SJSA1 (cell line): ENCODE results near the gene WNK4. TPM values are rescaled to one million over a fixed set of nuclear protein-coding genes. Genes with fewer than 3 reads are reported as not detected.

Source experiments
- DNase-seq, 2 experiments: peaks; one replicate each; pipeline ENCODE4 v3.0.0-alpha.2; 2015 to 2020; ENCODE audit warnings: low spot score in 2 of 2, low read depth in 1 of 2
- H3K27ac ChIP-seq: fragments of 250-450 bp; sonication (Bioruptor Pico); 2 replicates; pipeline ENCODE4 v1.5.1; 2020; ENCODE audit warnings: mild to moderate bottlenecking, moderate library complexity
- H3K27me3 ChIP-seq: fragments of 250-450 bp; sonication (Bioruptor Pico); replicated peaks from 2 replicates; pipeline ENCODE4 v1.5.1; 2020; ENCODE audit warnings: mild to moderate bottlenecking, moderate library complexity
- H3K36me3 ChIP-seq: fragments of 250-450 bp; sonication (Bioruptor Pico); 2 replicates; pipeline ENCODE4 v1.5.1; 2020; ENCODE audit warnings: mild to moderate bottlenecking
- H3K4me1 ChIP-seq: fragments of 250-450 bp; sonication (Bioruptor Pico); replicated peaks from 2 replicates; pipeline ENCODE4 v1.6.1; 2021; ENCODE audit warnings: mild to moderate bottlenecking
- H3K4me3 ChIP-seq: fragments of 250-450 bp; sonication (Bioruptor Pico); 2 replicates; pipeline ENCODE4 v1.5.1; 2020; ENCODE audit warnings: mild to moderate bottlenecking
- H3K9me3 ChIP-seq: fragments of 250-450 bp; sonication (Bioruptor Pico); replicated peaks from 2 replicates; pipeline ENCODE4 v1.5.1; 2020; ENCODE audit warnings: mild to moderate bottlenecking
- total RNA-seq: library from RNA; depleted of rRNA; stranded (reverse); fragments of >200 nt; shearing (Covaris generic); gene quantifications from 2 replicates; pipeline ENCODE4 v1.2.3, GENCODE V29; 2014

Gene WNK4
- total RNA-seq, 1 experiment from 2014 or later: not detected

- no peaks in the 10 kb centered on the region for H3K9me3 ChIP-seq
- DNase-seq: no peak
- H3K27ac ChIP-seq: no peak overlapping the region
- H3K4me1 ChIP-seq: peaks cover 41% of the 10 kb centered on the region
- H3K4me3 ChIP-seq: no peak overlapping the region
- H3K27me3 ChIP-seq: no peaks in the 10 kb centered on the region
- peaks cover 35% of the 10 kb centered on the region for H3K36me3 ChIP-seq
Observed at GRCh38 chr17:42779304-42779935, 990 bp upstream of the WNK4 start.

- peaks cover 31% of the 10 kb centered on the region for H3K36me3 ChIP-seq
- peaks cover 25% of the 10 kb centered on the region for H3K4me1 ChIP-seq
- H3K27me3 ChIP-seq: no peaks in the 10 kb centered on the region
- no peak overlapping the region for H3K4me3 ChIP-seq
- no peak for DNase-seq
- no peak overlapping the region for H3K27ac ChIP-seq
- no peaks in the 10 kb centered on the region for H3K9me3 ChIP-seq
Observed at GRCh38 chr17:42780851-42781638, 635 bp downstream of the WNK4 start.

GRCh38 chr17:42781639-42782165 lies 1.3 kb downstream of the WNK4 start:
- no peaks in the 10 kb centered on the region for H3K9me3 ChIP-seq
- H3K27ac ChIP-seq: no peak overlapping the region
- H3K36me3 ChIP-seq: peaks cover 27% of the 10 kb centered on the region
- H3K4me1 ChIP-seq: peaks cover 21% of the 10 kb centered on the region
- no peak for DNase-seq
- H3K27me3 ChIP-seq: no peaks in the 10 kb centered on the region
- no peak overlapping the region for H3K4me3 ChIP-seq

- Histone ChIP-seq H3K27ac (no peak overlapping the region; the same call in 1 of the 2 replicates), H3K27me3 (no peaks in the 10 kb centered on the region), H3K4me1 (peaks cover 21% of the 10 kb centered on the region), H3K9me3 (no peaks in the 10 kb centered on the region), H3K4me3 (no peak overlapping the region), H3K36me3 (peaks cover 21% of the 10 kb centered on the region)
- DNase-seq: no peak
Observed at GRCh38 chr17:42782166-42783061, 2.0 kb downstream of the WNK4 start.

GRCh38 chr17:42783062-42783790 lies 2.8 kb downstream of the WNK4 start:
- no peaks in the 10 kb centered on the region for H3K9me3 ChIP-seq
- DNase-seq: peak; percentile 29 to 58
- no peaks in the 10 kb centered on the region for H3K27me3 ChIP-seq
- H3K4me3 ChIP-seq: no peak overlapping the region
- peaks cover 17% of the 10 kb centered on the region for H3K36me3 ChIP-seq
- H3K4me1 ChIP-seq: peaks cover 21% of the 10 kb centered on the region
- peak overlapping the region; percentile 36 for H3K27ac ChIP-seq

- peaks cover 14% of the 10 kb centered on the region for H3K36me3 ChIP-seq
- DNase-seq: no peak
- peak overlapping the region; percentile 36 for H3K27ac ChIP-seq
- H3K9me3 ChIP-seq: no peaks in the 10 kb centered on the region
- no peak overlapping the region for H3K4me3 ChIP-seq
- no peaks in the 10 kb centered on the region for H3K27me3 ChIP-seq
- H3K4me1 ChIP-seq: peaks cover 21% of the 10 kb centered on the region
Observed at GRCh38 chr17:42783791-42784138, 3.4 kb downstream of the WNK4 start.

GRCh38 chr17:42784409-42784808 lies 4.0 kb downstream of the WNK4 start:
- Histone ChIP-seq H3K4me3 (no peak overlapping the region), H3K9me3 (no peaks in the 10 kb centered on the region), H3K27me3 (no peaks in the 10 kb centered on the region), H3K4me1 (peaks cover 21% of the 10 kb centered on the region), H3K36me3 (peaks cover 8% of the 10 kb centered on the region; the same call in 1 of the 2 replicates), H3K27ac (no peak overlapping the region)
- DNase-seq: no peak

- no peaks in the 10 kb centered on the region for H3K27me3 ChIP-seq
- no peak for DNase-seq
- H3K4me1 ChIP-seq: peaks cover 19% of the 10 kb centered on the region
- no peak overlapping the region for H3K27ac ChIP-seq
- H3K36me3 ChIP-seq: peaks cover 2% of the 10 kb centered on the region; the same call in 1 of the 2 replicates
- H3K9me3 ChIP-seq: no peaks in the 10 kb centered on the region
- H3K4me3 ChIP-seq: no peak overlapping the region
Observed at GRCh38 chr17:42784811-42785592, 4.6 kb downstream of the WNK4 start.

- DNase-seq: no peak
- Histone ChIP-seq H3K27ac (no peak overlapping the region), H3K4me1 (peaks cover 17% of the 10 kb centered on the region), H3K36me3 (no peaks in the 10 kb centered on the region), H3K27me3 (no peaks in the 10 kb centered on the region), H3K9me3 (no peaks in the 10 kb centered on the region), H3K4me3 (no peak overlapping the region)
Observed at GRCh38 chr17:42787266-42787665, 6.9 kb downstream of the WNK4 start.

GRCh38 chr17:42791948-42792347 lies 11.5 kb downstream of the WNK4 start:
- 0 out of 2 replicates have a peak, but pooled peaks cover 4% of the 10 kb centered on the region for H3K36me3 ChIP-seq
- no peaks in the 10 kb centered on the region for H3K4me1 ChIP-seq
- H3K27me3 ChIP-seq: no peaks in the 10 kb centered on the region
- H3K9me3 ChIP-seq: no peaks in the 10 kb centered on the region
- no peak overlapping the region for H3K27ac ChIP-seq
- H3K4me3 ChIP-seq: no peak overlapping the region
- no peak for DNase-seq

GRCh38 chr17:42792545-42792944 lies 12.1 kb downstream of the WNK4 start:
- Histone ChIP-seq H3K36me3 (peaks cover 9% of the 10 kb centered on the region; the same call in 1 of the 2 replicates), H3K4me1 (peaks cover 5% of the 10 kb centered on the region), H3K27me3 (no peaks in the 10 kb centered on the region), H3K27ac (no peak overlapping the region), H3K4me3 (no peak overlapping the region), H3K9me3 (no peaks in the 10 kb centered on the region)
- DNase-seq: no peak

GRCh38 chr17:42795061-42795460 lies 14.7 kb downstream of the WNK4 start:
- Histone ChIP-seq H3K4me3 (no peak overlapping the region), H3K27ac (no peak overlapping the region), H3K27me3 (no peaks in the 10 kb centered on the region), H3K9me3 (no peaks in the 10 kb centered on the region), H3K36me3 (peaks cover 14% of the 10 kb centered on the region; the same call in 1 of the 2 replicates), H3K4me1 (peaks cover 16% of the 10 kb centered on the region)
- no peak for DNase-seq
